COLO829 (cell line): ENCODE data around the gene PHKA2.
"Not testable (repeated sequence)": the region's sequence is repeated elsewhere in the genome, so short reads cannot be mapped to it uniquely, and the experiment has no call there.

Experiments
- DNase-seq: peaks from one replicate; pipeline ENCODE4 v3.0.0; 2012; ENCODE audit warnings: low spot score

PHKA2 gene

GRCh38 chrX:18983666-18984380 lies at the start of gene PHKA2:
TSS of gene PHKA2 (minus strand) at chrX:18984114. CDS start at chrX:18983932, 182 bp downstream.
- peak; percentile 11 for DNase-seq

- no peak for DNase-seq
Observed at GRCh38 chrX:19030805-19031204, 46.9 kb upstream of the PHKA2 start.

GRCh38 chrX:19028560-19028959 lies 44.6 kb upstream of the PHKA2 start:
- no peak for DNase-seq

GRCh38 chrX:19024366-19024765 lies 40.5 kb upstream of the PHKA2 start:
- DNase-seq, result no peak

GRCh38 chrX:19019996-19020395 lies 36.1 kb upstream of the PHKA2 start:
- DNase-seq, result no peak

- DNase-seq, result peak; percentile 8
Observed at GRCh38 chrX:19017271-19017670, 33.4 kb upstream of the PHKA2 start.

- not testable (repeated sequence) for DNase-seq
Observed at GRCh38 chrX:19016614-19017013, 32.7 kb upstream of the PHKA2 start.

- no peak for DNase-seq
Observed at GRCh38 chrX:19007868-19008267, 24.0 kb upstream of the PHKA2 start.

GRCh38 chrX:19007011-19007410 lies 23.1 kb upstream of the PHKA2 start:
- no peak for DNase-seq

GRCh38 chrX:19005909-19006308 lies 22.0 kb upstream of the PHKA2 start:
- no peak for DNase-seq

- DNase-seq, result no peak
Observed at GRCh38 chrX:19003756-19004155, 19.8 kb upstream of the PHKA2 start.

GRCh38 chrX:18998653-18999052 lies 14.7 kb upstream of the PHKA2 start:
- no peak for DNase-seq

GRCh38 chrX:18997916-18998315 lies 14.0 kb upstream of the PHKA2 start:
- DNase-seq, result no peak

GRCh38 chrX:18996536-18996935 lies 12.6 kb upstream of the PHKA2 start:
- DNase-seq, result no peak

GRCh38 chrX:18995221-18995620 lies 11.3 kb upstream of the PHKA2 start:
- DNase-seq, result peak; percentile 33

GRCh38 chrX:18994713-18995112 lies 10.8 kb upstream of the PHKA2 start:
- no peak for DNase-seq

- no peak for DNase-seq
Observed at GRCh38 chrX:18992829-18993228, 8.9 kb upstream of the PHKA2 start.

- no peak for DNase-seq
Observed at GRCh38 chrX:18985186-18985435, 1.2 kb upstream of the PHKA2 start.

GRCh38 chrX:18984381-18985185 lies 669 bp upstream of the PHKA2 start:
- DNase-seq, result peak; percentile 76

GRCh38 chrX:18981124-18981807 lies 2.6 kb downstream of the PHKA2 start:
- no peak for DNase-seq

GRCh38 chrX:18980262-18980661 lies 3.7 kb downstream of the PHKA2 start:
- DNase-seq, result not testable (repeated sequence)

- DNase-seq, result no peak
Observed at GRCh38 chrX:18974993-18975392, 8.9 kb downstream of the PHKA2 start.

GRCh38 chrX:18973527-18974192 lies 10.3 kb downstream of the PHKA2 start:
- DNase-seq, result peak; percentile 33
